Cerebellar nuclear complex (tissue), 1 donor: ENCODE results near the gene CST2.
"Not testable (repeated sequence)": the region's sequence is repeated elsewhere in the genome, so short reads cannot be mapped to it uniquely, and the experiment has no call there.

Source experiments
- DNase-seq, 2 experiments: peaks; one replicate each; lab custom pipeline; 2025; lab: John Stamatoyannopoulos, UW

CST2 gene

DNA sequence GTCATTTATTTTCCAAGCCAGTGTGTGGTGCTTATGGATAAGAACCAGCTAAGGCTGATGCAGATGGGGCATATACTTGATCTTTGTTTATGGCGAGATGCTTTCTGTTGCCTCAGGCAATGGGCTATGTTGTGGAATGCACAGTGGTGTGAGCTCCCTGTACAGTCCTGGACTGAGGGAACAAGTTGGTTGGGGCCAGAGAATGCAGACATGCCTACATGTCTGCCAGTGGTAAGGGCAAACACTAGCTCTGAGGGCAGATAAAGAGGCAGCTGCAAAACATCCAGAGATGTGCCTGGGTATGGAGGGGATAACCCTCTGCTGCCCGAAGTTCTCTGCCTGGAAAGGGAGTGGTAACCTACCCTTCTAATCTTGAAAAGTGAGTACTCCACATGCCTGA lies 16.2 kb downstream of the CST2 start:
- not testable (repeated sequence) for DNase-seq

GRCh38 chr20:23800865-23801264 lies 25.7 kb downstream of the CST2 start:
- no peak for DNase-seq

DNA sequence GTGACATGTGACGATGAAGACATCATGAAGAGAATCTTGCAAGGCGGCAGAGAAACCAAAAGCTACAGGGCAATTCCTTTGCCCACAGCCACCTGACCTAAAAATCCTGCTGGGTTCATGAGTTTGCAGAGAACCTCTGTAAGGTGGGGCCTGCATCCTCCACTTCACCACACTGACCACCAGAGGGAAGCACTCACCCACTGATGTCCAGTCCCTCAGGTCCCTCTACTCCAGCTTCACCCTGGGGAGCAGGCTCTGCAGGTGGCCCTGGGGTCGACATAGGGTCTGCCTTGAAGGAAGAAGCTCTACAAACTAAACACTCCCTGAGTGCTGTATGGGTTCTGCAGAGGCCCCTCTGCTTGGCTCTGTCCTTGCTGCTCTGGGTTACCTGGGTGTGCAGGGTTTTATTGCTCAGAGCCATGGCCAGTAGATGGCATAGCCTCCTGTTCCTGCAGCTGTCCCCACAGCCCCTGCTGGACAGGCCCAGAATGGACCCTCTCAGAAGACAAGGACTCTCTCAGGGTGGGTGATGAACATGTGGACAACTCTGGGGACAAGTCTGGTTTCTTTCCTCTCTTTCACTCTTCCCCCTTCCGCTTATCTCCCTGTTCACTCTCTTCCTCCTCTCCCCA lies 27.2 kb downstream of the CST2 start:
- DNase-seq = not testable (repeated sequence)

GRCh38 chr20:23795526-23795925 lies 31.0 kb downstream of the CST2 start:
- no peak for DNase-seq

- DNase-seq = no peak
Observed at GRCh38 chr20:23794841-23795240, 31.7 kb downstream of the CST2 start.

- DNase-seq = no peak
Observed at GRCh38 chr20:23794065-23794464, 32.5 kb downstream of the CST2 start.

DNA sequence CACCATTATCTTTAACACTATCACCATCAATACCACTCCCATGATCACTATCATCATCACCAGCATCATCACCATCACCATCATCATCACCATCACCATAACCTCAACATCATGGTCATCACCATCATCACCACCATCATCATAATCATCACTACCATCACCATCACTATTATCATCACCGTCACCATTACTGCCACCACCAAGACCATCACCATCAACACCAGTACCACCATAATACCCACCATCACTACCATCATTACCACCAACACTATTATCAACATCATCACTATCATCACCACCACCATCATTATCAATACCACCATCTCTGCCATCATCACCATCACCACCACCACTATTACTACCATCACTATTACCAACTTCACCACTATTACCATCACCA lies 43.1 kb downstream of the CST2 start:
- no peak for DNase-seq

GRCh38 chr20:23782366-23782983 lies 44.1 kb downstream of the CST2 start:
- no peak for DNase-seq

- not testable (repeated sequence) for DNase-seq
Observed at GRCh38 chr20:23778676-23779075, 47.9 kb downstream of the CST2 start.

DNA sequence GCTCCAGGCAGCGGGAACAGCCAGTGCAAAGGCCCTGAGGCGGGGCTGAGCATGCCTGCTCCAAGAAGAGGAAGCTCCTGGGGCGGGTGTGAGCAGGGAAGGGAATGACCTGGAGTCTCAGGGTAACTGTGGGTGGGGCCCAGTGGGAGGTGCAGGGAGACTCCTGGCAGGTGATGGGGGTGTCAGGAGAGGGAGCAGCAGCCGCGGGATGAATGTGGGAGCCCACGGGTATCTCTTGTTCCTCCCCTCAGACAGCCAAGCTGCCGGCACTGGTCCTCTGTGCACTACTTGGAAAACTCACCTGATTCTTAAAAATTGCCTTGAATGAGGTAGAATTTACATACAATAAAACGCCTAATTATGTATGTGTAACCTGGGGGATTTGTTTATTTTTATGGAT lies 49.1 kb downstream of the CST2 start:
- not testable (repeated sequence) for DNase-seq

DNA sequence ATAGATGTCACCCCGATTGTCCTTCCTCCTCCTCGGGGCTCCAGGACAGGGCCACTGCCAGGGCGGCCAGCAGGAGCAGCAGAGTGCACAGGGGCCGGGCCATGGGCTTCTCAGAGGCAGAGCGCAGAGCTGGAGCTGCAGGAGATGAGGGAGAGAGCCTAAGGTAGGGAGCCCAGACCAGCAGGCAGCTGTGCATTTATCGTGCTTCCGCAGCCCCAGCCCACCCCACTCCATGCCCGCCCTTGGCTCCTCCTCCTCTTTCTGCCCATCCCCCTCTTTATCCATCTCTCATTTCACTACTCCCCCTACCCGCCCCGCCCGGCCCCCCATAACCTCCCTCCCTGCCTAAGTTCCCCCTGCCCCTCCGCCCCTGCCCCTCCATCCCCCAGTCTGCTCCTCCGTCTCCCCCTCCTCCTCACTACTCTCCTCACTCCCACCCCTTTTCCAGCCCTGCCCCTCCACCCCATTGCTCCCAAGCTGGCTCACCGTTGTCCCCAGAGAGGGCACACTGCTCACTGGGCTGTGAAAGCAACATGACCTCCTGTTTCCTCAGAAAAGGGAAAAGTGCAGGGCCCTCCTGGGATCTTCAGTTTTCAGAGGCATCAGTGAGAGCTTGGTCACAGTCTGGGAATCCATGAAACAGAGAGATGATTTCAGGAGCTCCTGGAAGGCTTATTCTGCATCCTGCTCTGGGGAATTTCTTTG lies 50.3 kb downstream of the CST2 start:
- DNase-seq = no peak

- no peak for DNase-seq
Observed at GRCh38 chr20:23774081-23774480, 52.4 kb downstream of the CST2 start.
